BLaER1 (cell line): ENCODE measurements around the gene VWCE.

Source experiments
- H3K27ac ChIP-seq: shearing (Covaris generic); formaldehyde crosslinking; 2 replicates; pipeline ENCODE4 v1.8.1; 2022
- H3K27me3 ChIP-seq: shearing (Covaris generic); formaldehyde crosslinking; 2 replicates; pipeline ENCODE4 v1.8.1; 2022
- H3K36me3 ChIP-seq: shearing (Covaris generic); formaldehyde crosslinking; 2 replicates; pipeline ENCODE4 v1.8.1; 2022
- H3K4me1 ChIP-seq: shearing (Covaris generic); formaldehyde crosslinking; 2 replicates; pipeline ENCODE4 v1.8.1; 2022
- H3K4me2 ChIP-seq: shearing (Covaris generic); formaldehyde crosslinking; 2 replicates; pipeline ENCODE4 v1.8.1; 2022
- H3K4me3 ChIP-seq: shearing (Covaris generic); formaldehyde crosslinking; 2 replicates; pipeline ENCODE4 v1.8.1; 2022
- H3K9ac ChIP-seq: shearing (Covaris generic); formaldehyde crosslinking; 2 replicates; pipeline ENCODE4 v1.8.1; 2022
- H3K9me3 ChIP-seq: shearing (Covaris generic); formaldehyde crosslinking; 2 replicates; pipeline ENCODE4 v1.8.1; 2022
- H4K20me1 ChIP-seq: shearing (Covaris generic); formaldehyde crosslinking; 2 replicates; pipeline ENCODE4 v1.8.1; 2022
- Cebpa-rat ChIP-seq: shearing (Covaris generic); IDR thresholded peaks from 2 replicates; pipeline ENCODE4 v1.8.1; 2022

VWCE gene

DNA sequence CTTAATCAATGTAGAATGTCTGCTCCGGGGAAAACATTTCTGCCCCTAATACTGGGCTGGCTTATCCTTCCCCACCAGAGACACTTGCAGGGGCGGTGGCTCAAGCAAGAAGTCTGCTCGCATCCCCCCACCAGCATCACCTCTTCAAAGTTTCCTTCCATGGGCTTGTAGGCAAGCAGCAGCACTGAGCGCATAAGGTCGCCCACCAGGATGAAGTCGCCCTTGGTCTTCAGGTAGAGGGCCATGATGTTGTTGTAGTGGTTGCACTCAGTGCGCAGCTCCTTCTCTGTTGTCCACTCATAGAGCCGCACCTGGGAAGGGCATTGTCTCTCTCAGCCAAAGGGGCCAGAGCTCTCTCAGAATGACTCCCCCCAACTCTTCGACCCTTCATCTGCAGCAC is 8.6 kb upstream of the VWCE start:
- peaks cover 16% of the 10 kb centered on the region for H3K4me1 ChIP-seq
- no peak overlapping the region for H3K9ac ChIP-seq
- H3K4me3 ChIP-seq: no peak overlapping the region
- no peak overlapping the region for H3K4me2 ChIP-seq
- no peaks in the 10 kb centered on the region for H3K9me3 ChIP-seq
- no peak overlapping the region for H3K27ac ChIP-seq
- peaks cover 100% of the 10 kb centered on the region for H3K36me3 ChIP-seq
- TF ChIP-seq Cebpa-rat: no peak
- H4K20me1 ChIP-seq: peaks cover 57% of the 10 kb centered on the region
- H3K27me3 ChIP-seq: no peaks in the 10 kb centered on the region

DNA sequence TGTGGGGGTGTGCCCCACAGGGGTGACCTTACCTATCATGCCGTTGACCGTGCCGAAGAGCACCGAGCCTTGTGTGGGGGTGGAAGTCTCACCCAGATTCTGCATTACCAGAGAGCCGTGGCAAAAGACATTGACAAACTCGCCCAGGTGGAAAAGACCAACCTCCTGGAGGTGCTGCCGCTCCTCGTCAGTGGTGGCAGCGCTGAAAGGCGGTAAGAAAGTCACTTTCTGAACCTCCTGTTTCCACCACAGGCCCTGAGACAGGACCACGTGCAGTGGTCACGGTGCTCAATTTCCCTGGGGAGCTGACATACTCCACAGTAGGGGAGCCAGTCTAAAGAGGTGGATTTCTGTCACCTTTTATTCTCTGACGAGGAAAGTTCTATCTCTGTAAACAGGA is 7.4 kb upstream of the VWCE start:
- H3K9ac ChIP-seq: no peak overlapping the region; the same call in 1 of the 2 replicates
- H3K4me1 ChIP-seq: peaks cover 28% of the 10 kb centered on the region
- H4K20me1 ChIP-seq: peaks cover 57% of the 10 kb centered on the region
- no peak for TF ChIP-seq Cebpa-rat
- no peak overlapping the region for H3K27ac ChIP-seq
- H3K9me3 ChIP-seq: no peaks in the 10 kb centered on the region
- H3K27me3 ChIP-seq: no peaks in the 10 kb centered on the region
- peaks cover 98% of the 10 kb centered on the region for H3K36me3 ChIP-seq
- H3K4me3 ChIP-seq: no peak overlapping the region
- H3K4me2 ChIP-seq: no peak overlapping the region

DNA sequence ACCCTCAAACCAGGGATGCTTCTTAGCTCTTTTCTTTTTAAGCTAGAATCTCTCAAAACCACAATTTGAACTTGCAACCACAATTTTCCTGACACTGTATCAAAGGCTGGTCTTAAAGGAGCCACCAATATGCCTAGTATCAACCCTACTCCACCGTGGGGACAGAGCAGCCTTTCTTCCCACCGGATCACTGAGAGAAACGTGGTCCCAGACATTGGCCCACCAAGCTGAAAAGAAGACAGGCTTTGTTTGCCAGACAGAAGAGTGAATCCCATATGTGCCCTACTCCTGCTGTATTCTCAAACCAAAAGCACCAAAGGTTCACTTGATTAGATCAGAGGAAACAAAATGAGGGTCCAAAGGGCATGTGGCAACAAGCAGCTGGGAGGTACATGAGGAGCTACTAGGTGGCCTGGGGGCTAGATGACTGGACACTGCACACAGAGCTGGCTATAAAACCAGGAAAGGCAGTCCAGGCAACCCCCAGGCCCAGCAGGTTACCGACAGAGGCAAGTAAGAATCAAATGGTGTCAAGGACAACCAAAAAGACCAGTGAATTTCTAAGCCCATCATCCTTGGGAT is 3.6 kb upstream of the VWCE start:
- H3K27me3 ChIP-seq: no peaks in the 10 kb centered on the region
- no peak for TF ChIP-seq Cebpa-rat
- H3K9me3 ChIP-seq: no peaks in the 10 kb centered on the region
- H3K4me1 ChIP-seq: peaks cover 52% of the 10 kb centered on the region
- peaks cover 20% of the 10 kb centered on the region for H4K20me1 ChIP-seq
- peak overlapping the region; percentile 11; the same call in 1 of the 2 replicates for H3K9ac ChIP-seq
- peak overlapping the region; percentile 42; the same call in 1 of the 2 replicates for H3K27ac ChIP-seq
- peak overlapping the region; percentile 99 for H3K4me2 ChIP-seq
- no peak overlapping the region for H3K4me3 ChIP-seq
- peaks cover 60% of the 10 kb centered on the region for H3K36me3 ChIP-seq

DNA sequence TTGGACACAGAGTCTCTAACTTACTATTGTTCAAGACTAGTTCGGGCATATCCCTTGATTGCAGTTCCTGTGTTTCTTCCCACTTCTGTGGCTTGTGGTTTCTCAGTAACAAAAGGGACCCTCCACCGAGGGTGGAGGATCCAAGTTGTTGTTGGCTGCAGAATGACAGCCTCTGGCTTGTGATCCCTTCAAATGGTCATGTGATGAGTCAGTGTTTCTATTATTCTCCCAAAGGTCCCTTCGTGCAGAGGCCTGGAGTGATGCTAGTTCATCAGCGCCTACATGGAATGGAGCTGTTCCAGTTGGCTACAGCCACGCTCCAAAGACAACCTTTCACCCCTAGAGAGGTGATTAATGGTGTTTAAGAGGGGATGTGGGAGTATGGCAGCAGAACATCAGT is 2.6 kb upstream of the VWCE start:
- Histone ChIP-seq H4K20me1 (peaks cover 28% of the 10 kb centered on the region), H3K36me3 (peaks cover 50% of the 10 kb centered on the region), H3K9me3 (no peaks in the 10 kb centered on the region), H3K4me3 (no peak overlapping the region), H3K27me3 (no peaks in the 10 kb centered on the region), H3K27ac (peak overlapping the region; percentile 39), H3K9ac (peak overlapping the region; percentile 59; the same call in 1 of the 2 replicates), H3K4me1 (peaks cover 59% of the 10 kb centered on the region), H3K4me2 (peak overlapping the region; percentile 99)
- TF ChIP-seq Cebpa-rat: no peak

- Histone ChIP-seq H3K9me3 (no peaks in the 10 kb centered on the region), H3K9ac (peak overlapping the region; percentile 59; the same call in 1 of the 2 replicates), H3K36me3 (peaks cover 48% of the 10 kb centered on the region), H3K4me3 (no peak overlapping the region), H3K27me3 (no peaks in the 10 kb centered on the region), H4K20me1 (peaks cover 32% of the 10 kb centered on the region), H3K27ac (peak overlapping the region; percentile 39), H3K4me1 (peaks cover 60% of the 10 kb centered on the region), H3K4me2 (peak overlapping the region; percentile 99)
- no peak for TF ChIP-seq Cebpa-rat
Measured at GRCh38 chr11:61297341-61297740, 2.2 kb upstream of the VWCE start.

DNA sequence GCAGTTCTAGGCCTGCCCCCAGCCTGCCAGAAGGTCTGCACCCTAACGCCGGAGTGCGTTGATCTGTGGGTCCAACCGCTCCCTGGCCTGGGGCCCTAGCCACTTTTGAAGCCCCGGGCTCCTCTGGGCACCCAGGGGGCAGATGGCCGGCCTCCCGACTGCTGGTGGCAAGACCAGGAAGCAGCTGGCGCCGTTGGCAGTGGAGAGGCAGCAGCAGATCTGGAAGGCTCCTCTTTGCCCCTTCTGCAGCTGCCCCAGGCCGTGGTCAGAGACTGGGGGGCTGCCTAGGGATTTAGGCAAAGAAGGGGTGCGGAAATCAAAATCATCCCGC is 445 bp upstream of the VWCE start:
- no peak for TF ChIP-seq Cebpa-rat
- Histone ChIP-seq H3K27me3 (no peaks in the 10 kb centered on the region), H3K4me2 (peak overlapping the region; percentile 99), H3K4me3 (peak overlapping the region; percentile 88), H3K9ac (peak overlapping the region; percentile 96), H3K4me1 (peaks cover 78% of the 10 kb centered on the region), H4K20me1 (peaks cover 50% of the 10 kb centered on the region), H3K36me3 (peaks cover 48% of the 10 kb centered on the region), H3K27ac (peak overlapping the region; percentile 97), H3K9me3 (no peaks in the 10 kb centered on the region)

GRCh38 chr11:61293867-61294716 is 1.0 kb downstream of the VWCE start:
- Histone ChIP-seq H3K4me1 (peaks cover 74% of the 10 kb centered on the region), H3K27ac (peak overlapping the region; percentile 97), H3K9me3 (no peaks in the 10 kb centered on the region), H3K4me2 (peak overlapping the region; percentile 99), H3K4me3 (peak overlapping the region; percentile 88), H3K27me3 (no peaks in the 10 kb centered on the region), H3K36me3 (peaks cover 48% of the 10 kb centered on the region), H3K9ac (peak overlapping the region; percentile 96), H4K20me1 (peaks cover 48% of the 10 kb centered on the region)
- TF ChIP-seq Cebpa-rat: no peak

- Histone ChIP-seq H3K27me3 (no peaks in the 10 kb centered on the region), H3K36me3 (peaks cover 47% of the 10 kb centered on the region), H3K4me3 (peak overlapping the region; percentile 88; the same call in 1 of the 2 replicates), H3K9me3 (no peaks in the 10 kb centered on the region), H3K9ac (peak overlapping the region; percentile 96; the same call in 1 of the 2 replicates), H4K20me1 (peaks cover 32% of the 10 kb centered on the region), H3K4me2 (peak overlapping the region; percentile 99), H3K4me1 (peaks cover 74% of the 10 kb centered on the region), H3K27ac (peak overlapping the region; percentile 37; the same call in 1 of the 2 replicates)
- no peak for TF ChIP-seq Cebpa-rat
Measured at GRCh38 chr11:61292356-61292755, 2.8 kb downstream of the VWCE start.

DNA sequence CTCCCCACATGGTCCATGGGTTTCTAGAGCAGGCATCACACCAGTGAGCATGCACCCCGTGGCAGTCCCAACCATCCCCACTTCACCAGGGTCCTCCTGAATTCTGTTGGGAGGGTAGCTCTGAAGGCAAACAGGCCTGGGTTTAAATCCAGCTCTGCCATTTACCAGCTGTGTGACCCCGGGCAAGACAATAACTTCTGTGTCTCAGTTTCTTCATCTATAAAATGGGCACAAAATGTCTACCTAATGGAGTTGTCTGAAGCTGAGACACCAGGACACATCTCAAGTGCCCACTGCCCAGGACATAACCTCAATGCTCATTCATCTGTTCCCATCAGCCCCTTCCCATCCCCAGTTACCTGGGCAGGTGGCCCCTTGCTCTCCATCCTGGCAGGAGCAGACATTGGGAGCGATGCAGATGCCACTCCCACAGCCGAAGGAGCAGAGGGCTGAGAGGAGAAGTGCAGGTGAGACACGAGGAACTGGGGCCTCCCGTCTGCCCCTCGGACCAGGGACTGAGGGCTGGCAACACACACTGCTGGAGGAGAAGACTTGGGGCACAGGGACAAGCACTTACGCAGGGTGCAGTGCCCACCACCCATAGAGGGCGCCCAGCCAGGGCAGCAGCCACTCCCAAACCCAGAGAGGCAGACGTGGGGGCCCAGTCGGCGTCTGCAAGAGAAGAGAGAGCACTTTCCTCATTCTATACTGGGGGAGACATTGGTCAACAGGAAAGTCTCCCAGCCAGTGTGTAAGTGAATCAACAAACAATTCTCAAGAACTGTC is 4.0 kb downstream of the VWCE start:
- Histone ChIP-seq H3K36me3 (peaks cover 54% of the 10 kb centered on the region), H3K4me2 (peak overlapping the region; percentile 99; the same call in 1 of the 2 replicates), H3K9ac (no peak overlapping the region), H3K4me1 (peaks cover 68% of the 10 kb centered on the region), H3K27me3 (no peaks in the 10 kb centered on the region), H3K27ac (0 out of 2 replicates have a peak overlapping the region, but pooled peaks have one; percentile 37), H4K20me1 (peaks cover 32% of the 10 kb centered on the region), H3K9me3 (no peaks in the 10 kb centered on the region), H3K4me3 (no peak overlapping the region)
- no peak for TF ChIP-seq Cebpa-rat
